IPS-NIHi7 (cell line): ENCODE measurements around the gene DAGLA.

Experiments used
- DNase-seq: peaks from one replicate; pipeline ENCODE4 v3.0.0; 2012; ENCODE audit warnings: mixed read lengths; ENCODE audit errors: extremely low spot score

The DAGLA gene

DNA sequence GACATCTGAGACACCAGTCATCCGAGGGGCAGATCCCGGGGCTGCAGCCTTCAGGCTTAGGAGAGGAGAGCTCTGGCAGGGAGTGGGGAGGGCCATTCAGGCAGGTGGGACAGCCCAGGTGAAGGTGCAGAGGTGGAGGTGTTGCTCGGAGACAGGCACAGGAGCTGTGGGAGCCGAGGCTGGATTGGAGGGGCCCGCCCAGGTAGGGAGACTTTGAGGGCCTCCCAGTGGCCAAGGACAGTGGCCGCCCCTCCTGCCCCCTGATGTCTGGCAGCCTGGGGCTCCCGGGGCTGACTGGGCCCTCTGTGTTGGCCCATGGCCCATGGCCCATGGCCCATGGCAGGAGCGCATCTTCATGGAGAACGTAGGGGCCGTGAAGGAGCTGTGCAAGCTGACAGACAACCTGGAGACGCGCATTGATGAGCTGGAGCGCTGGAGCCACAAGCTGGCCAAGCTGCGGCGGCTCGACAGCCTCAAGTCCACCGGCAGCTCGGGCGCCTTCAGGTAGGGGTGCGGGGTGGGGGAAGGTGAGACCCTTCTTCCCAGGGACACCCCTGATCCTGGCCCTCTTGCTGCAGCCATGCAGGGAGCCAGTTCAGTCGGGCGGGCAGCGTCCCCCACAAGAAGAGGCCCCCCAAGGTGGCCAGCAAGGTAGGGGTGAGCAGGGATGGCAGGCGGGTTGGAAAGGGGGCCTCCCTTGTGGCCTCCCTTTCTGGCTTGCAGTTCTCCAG, 98.9 kb downstream of the DAGLA start:
- DNase-seq: no peak

DNA sequence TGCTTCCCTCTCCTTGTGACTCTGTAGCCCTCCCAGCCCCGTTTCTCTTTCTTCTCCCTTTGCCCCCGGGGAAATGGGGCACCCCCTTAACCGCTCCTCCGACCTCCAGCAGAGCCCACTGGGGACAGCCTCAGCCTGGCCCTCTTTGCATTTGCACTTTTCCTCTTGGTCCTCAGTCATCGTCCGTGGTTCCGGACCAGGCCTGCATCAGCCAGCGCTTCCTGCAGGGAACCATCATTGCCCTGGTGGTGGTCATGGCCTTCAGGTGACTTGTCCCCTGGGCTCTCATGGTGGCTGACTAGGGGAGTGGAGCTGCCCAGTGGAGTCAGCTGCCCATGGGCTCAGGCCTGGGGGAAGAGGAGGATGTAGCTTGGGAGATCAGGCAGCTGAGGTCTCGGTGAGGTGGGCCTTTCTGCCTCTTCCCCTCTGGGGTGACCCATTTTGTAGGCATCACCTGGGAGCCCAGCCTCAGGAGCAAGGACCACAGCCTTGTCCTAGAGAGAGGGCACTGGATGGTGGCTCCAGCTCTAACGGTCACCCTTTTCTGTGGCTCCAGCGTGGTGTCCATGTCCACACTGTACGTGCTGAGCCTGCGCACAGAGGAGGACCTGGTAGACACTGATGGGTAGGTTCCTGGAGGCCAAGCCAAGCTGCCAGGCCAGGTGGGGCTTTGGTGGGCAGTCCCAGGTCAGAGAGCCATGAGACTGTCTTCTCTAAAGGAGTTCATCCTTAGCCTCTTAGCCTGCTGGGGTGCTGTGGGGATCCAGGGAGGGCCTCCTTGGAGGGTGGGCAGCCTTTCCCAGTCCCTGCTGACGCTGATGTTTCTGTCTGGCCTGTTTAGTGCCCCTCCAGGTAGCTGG, 99.7 kb downstream of the DAGLA start:
- no peak for DNase-seq

DNA sequence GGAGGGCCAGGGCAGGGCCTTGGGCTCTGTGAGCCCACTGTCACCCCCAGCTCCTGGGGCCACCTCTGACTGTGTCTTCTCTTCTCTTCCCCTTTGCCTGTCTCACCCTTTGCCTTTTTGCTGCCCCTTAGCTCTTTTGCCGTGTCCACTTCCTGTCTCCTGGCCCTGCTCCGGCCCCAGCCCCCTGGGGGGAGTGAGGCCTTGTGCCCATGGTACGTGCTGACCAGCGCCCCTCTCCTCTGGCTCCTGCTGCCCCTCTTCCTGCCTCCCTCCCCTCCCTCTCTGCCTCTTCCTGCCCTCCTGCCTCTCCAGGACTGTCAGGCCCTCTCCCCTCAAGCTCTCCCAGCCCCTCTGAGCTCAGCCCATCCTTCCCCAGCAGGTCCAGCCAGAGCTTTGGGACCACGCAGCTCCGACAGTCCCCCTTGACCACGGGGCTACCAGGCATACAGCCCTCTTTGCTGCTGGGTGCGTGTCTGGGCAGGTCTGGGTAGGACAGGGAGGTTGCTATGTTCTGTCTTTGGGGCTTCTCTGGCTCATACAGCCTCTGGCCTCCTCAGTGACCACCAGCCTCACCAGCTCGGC, 100.5 kb downstream of the DAGLA start:
- DNase-seq: no peak

DNA sequence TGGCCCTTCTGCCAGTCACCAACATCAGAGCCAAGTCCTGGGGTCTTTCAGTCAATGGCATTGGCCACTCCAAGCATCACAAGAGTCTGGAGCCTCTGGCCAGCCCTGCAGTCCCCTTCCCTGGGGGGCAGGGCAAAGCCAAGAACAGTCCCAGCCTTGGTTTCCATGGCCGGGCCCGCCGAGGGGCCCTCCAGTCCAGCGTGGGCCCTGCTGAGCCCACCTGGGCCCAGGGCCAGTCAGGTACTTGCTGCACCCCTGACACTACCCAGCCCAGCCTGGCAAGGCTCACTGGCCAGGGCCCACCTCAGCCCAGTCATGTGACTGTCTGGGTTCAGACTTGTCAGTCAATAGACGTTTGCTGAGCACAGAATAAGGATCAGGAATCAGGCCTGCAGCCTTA, 101.4 kb downstream of the DAGLA start:
- DNase-seq: no peak

DNA sequence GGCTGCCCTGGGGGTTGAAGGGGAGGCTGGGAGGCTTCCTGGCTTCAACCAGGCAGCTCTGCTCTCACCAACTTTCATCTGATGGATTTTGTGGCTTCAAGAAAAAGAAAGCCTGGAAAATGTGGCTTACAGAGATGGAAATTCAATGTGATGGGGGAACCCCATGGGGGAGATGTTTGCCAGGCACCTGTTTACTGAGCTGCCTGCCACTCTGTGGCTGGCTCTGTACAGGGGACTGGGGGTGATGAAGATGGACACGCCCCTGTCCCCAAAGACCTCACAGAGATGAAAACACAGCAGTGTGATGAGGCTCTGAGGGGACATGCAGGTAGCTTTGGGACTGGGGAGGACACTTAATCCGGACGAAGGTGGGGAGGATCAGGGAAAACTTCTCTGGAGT, 102.1 kb downstream of the DAGLA start:
- DNase-seq: no peak

DNA sequence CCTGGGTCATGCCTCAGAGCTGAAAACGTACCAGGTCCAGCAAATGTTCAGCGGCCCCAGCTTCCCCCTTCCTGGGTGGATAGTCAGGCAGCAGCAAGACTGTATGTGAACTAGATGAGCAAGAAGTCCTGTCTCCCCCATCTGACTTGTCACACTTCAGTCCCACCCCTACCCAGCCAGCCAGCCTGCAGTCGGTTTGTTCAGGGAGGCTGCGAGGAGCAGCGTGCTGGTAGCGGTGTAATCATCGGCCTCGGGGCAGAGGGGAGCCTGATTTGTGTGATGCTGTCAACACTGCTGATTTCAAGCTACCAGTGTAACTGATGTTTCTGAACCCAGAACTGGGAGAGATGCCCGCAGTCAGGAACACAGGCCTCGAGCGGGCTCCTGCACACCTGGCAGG, 102.7 kb downstream of the DAGLA start:
- no peak for DNase-seq

DNA sequence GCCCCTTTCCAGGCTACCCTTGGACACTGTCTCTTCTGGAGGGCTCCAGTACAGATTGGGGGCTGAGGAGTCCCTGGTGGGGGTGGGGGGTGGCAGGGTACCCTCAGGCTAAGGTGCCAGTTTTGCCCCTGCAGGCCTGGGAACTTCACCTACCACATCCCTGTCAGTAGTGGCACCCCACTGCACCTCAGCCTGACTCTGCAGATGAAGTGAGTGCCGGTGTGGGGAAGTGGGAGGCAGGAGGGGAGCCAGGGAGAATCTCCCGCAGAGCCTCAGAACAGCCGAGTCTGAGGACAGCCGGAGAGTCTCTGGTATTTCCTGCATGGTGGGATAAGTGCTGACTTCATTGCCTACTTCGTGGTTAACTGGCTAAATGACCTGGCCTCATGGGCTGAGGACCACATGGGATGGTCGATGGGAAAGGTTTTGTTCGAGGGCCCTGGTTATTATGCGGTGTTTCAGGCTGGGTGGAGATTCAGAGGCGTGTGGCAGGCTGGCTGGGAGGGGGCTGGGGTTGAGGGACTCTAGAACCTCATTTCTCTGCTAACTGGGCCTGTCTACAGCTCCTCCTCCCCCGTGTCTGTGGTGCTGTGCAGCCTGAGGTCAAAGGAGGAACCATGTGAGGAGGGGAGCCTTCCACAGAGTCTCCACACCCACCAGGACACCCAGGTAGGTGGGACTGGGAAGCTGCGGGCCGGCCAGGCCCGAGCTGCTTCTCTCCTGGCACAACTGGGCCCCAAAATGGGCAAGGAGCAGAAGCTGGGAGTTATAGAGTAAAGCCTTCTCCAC, 103.7 kb downstream of the DAGLA start:
- DNase-seq: no peak

DNA sequence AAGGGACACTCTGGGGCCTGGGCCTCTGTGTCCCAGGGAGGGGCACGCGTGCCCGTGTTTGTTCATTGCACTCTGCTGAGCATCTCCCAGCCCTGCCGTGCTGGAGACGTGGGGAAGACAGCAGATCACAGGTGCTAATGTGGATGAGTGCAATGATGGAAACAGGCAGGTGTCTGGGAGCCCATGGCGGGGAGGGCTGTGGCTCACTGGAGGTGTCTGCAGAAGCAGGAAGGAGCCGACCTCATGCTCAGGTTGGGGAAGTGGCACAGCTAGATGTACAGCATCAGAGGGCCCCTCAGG, 104.3 kb downstream of the DAGLA start:
- no peak for DNase-seq

DNA sequence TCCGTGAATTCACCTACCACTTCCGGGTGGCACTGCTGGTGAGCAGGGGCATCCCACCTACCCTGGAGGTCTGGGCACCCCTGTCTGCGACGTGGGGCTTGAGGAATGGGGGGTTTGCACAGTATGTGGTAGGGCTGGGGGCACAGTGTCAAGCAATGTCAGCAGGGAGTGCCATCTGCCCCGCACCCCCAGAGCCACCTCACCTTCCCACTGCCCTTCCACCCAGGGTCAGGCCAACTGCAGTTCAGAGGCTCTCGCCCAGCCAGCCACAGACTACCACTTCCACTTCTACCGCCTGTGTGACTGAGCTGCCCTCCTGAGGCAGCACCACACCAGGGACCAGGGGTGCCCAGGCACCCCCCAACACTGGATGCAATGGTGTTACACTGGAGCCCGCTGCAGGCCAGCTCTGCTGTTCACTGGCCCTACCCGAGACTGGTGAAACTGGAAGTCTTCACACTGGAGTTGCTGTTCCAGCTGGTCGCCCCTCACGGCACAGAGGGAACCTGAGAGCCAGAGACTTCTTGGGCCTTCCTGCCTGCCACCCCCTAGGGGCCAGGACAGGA, 105.7 kb downstream of the DAGLA start:
- DNase-seq: no peak

DNA sequence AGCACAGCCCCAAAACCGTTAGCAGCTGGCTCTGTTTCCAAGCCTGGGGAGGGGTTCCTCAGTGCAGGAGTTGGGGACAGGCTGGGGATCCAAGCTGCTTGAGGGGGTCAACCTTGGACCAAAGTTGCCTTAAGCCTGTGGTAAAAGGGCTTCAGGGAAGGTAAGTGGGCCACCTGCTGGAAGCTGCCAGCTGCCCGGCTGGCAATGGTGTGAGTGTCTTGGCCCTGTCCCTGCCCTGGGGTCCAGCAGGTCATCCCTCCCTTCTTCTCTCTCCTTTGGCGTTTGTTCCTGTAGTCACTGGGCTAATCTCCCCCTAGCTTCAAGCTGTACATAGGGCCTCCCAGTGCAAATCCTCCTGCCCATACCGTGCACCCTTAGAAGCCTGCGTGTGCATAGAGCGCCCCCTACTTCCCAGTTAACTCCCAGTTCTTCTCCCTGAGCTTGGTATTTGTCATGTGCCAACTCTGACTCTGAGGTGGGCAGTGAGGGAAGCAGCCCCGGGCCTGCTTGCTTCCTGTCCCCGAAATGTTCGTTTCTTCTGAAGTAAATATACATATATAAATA, 107.8 kb downstream of the DAGLA start:
- DNase-seq: peak; percentile 79

DNA sequence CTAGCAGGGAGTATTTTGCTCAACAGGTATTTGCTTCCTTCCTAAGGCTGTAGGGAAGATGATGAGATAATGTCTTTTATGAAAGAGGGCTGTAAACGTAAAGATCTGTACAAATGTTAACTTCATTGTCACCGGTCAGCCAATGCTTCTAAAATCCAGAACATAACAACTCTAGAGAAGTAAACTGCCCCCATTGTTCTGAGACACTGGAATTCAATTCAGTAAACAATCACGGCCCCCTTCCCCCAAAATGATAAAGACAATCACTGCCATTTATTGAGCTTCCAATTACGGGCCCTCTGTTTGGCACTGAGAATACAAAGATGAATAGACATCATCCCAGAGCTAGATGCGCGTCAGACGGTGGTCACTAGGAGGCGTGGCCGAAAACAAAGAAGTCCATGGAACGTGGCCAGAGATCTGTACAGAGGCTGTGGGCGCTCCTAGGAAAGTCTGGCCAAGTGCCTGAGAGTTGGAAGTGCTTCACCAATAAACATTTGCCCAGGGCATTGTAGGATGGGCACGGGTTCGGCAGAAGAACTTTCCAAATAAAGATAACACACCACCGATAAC, 111.6 kb downstream of the DAGLA start:
- DNase-seq: peak; percentile 55

DNA sequence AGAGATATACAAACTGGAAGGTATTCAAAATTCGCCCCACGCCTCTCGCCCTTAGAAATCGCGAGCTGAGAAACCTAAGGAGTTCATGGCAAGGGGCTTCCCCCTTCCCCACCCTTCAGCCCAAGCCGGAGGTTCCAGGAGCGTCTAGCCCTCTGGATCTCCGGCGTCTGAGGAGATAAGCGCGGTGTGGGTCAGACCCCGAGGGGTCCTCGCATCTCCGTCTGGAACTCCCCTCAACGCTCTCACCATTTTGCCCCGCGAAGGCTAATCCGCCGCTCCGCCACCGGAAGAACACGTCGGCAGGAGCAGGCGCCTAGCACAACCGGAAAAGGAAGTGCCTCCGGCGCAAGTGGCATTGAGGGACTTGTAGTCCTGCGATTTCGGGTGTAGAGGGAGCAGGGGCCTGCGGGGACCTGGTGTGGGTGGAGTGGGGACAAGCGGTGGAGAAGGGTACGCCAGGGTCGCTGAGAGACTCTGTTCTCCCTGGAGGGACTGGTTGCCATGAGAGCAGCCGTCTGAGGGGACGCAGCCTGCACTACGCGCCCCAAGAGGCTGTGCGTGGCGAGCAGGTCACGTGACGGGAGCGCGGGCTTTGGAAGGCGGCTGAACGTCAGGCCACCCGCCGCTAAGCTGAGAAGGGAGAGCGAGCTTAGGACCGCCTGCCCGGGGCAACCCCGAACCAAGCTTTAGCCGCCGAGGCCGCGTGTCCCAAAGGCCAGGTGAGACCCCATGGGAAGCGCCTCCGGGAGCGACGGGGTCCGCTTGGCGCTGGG, 112.3 kb downstream of the DAGLA start, which contains the start of the genes FEN1 and TMEM258:
Gene FEN1, plus strand, starts transcription at position 602 of the 773 bp plus-strand sequence. CDS start 2,451 bp downstream, outside the sequence.
Gene TMEM258, minus strand, starts transcription at position 290 of the 773 bp plus-strand sequence. Its CDS starts 41 bp downstream, at position 249.
- peak; percentile 91 for DNase-seq

DNA sequence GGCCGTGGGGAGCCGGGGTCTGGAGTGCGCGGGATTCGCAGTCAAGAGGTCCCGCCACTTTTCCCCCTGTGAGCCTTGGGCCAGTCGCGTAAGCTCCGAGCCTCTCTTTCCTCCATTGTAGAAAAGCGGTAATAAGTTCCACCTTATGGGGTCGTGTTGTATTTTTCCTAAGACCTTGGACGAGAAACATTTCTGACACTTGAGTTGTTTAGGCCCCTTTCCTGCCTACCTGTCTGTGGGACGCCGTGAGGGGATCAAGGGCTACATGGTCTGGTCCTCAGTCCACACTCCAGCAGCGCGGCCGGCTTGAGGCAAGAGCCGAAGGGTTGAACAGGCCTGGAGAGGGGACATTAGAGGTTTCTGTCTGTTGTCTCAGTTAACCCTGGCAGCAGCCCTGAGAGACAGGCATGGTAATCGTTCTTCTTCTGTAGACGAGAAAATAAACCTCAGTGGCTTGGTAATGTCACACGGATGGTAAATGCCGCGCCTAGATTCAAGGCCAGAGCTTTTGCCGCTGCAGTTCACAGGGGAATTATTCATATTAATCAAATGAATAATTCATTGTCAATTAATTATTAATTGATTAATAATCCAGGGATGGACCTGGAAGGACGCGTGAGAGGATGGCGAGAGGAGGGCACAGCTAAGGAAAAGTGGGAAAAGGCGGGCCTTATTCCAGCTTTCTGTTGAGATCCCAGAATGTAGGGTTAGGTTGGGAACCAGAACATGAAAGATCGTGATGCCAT, 113.1 kb downstream of the DAGLA start:
- no peak for DNase-seq

DNA sequence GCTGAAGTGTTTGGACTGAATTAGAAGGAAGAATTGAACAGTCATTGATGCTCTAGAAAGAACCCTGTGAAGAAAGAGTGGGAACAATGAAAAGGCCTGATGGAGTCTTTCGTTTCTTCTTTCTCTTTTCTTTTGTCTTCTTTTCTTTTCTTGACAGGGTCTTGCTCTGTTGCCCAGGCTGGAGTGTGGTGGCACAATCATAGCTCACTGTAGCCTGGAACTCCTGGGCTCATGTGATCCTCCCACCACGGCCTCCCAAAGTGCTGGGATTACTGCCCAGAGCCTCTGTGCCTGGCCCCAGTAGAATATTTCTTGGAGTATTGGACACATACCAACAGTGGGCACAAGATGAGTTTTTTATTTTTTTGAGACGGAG, 113.6 kb downstream of the DAGLA start:
- DNase-seq: no peak

DNA sequence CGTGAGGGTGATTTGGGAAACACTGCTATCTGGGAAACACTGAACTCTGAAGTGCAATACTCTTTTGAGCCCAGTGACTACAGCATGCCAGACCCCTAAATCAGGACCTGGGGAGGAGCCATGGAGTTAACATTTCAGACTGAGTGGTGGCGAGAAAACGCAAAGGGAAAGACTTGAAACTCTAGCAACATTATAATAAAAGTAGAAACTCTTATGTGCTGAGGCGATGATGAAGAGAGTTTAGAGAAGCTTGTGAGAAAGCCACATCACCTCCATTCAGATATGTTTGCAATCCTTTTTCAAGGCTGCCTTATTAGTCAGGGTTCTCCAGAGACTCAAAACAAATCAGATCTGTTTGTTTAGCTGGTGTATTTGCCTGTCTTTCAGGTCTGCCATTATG, 114.4 kb downstream of the DAGLA start:
- no peak for DNase-seq

DNA sequence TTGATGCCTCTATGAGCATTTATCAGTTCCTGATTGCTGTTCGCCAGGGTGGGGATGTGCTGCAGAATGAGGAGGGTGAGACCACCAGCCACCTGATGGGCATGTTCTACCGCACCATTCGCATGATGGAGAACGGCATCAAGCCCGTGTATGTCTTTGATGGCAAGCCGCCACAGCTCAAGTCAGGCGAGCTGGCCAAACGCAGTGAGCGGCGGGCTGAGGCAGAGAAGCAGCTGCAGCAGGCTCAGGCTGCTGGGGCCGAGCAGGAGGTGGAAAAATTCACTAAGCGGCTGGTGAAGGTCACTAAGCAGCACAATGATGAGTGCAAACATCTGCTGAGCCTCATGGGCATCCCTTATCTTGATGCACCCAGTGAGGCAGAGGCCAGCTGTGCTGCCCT, 115.3 kb downstream of the DAGLA start:
- DNase-seq: no peak

DNA sequence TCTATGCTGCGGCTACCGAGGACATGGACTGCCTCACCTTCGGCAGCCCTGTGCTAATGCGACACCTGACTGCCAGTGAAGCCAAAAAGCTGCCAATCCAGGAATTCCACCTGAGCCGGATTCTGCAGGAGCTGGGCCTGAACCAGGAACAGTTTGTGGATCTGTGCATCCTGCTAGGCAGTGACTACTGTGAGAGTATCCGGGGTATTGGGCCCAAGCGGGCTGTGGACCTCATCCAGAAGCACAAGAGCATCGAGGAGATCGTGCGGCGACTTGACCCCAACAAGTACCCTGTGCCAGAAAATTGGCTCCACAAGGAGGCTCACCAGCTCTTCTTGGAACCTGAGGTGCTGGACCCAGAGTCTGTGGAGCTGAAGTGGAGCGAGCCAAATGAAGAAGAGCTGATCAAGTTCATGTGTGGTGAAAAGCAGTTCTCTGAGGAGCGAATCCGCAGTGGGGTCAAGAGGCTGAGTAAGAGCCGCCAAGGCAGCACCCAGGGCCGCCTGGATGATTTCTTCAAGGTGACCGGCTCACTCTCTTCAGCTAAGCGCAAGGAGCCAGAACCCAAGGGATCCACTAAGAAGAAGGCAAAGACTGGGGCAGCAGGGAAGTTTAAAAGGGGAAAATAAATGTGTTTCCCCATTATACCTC, 115.8 kb downstream of the DAGLA start:
- DNase-seq: no peak
